K562 (cell line): Measurements from ENCODE around the gene NUP62. TPM values are rescaled to one million over a fixed set of nuclear protein-coding genes. Genes with fewer than 3 reads are reported as not detected.

Experiments used
- CCNT2 ChIP-seq: IDR thresholded peaks from 2 replicates; pipeline ENCODE4 v1.6.1; 2011; ENCODE audit warnings: borderline replicate concordance, low read depth, mild to moderate bottlenecking, moderate library complexity, mixed read lengths, low read length; ENCODE audit not compliant: insufficient read length; ENCODE audit errors: extremely low read depth
- PML ChIP-seq: IDR thresholded peaks from 2 replicates; pipeline ENCODE4 v1.6.1; 2012; ENCODE audit warnings: low read length, inconsistent platforms
- RAD51 ChIP-seq: fragments of 450-650 bp; IDR thresholded peaks from 2 replicates; pipeline ENCODE4 v1.7.1; 2016; ENCODE audit warnings: low read depth, mild to moderate bottlenecking, borderline replicate concordance
- SMAD1 ChIP-seq: fragments of 150-350 bp; IDR thresholded peaks from 2 replicates; pipeline ENCODE4 v1.6.1; 2014; ENCODE audit warnings: low read length, low read depth; ENCODE audit not compliant: partially characterized antibody
- U2AF1 ChIP-seq: fragments of 200-400 bp; formaldehyde crosslinking; optimal IDR thresholded peaks from 2 replicates; pipeline ENCODE3; 2017; ENCODE audit warnings: mild to moderate bottlenecking, low read depth, low read length, moderate library complexity
- ZNF184 ChIP-seq: sonication (generic); formaldehyde crosslinking; IDR thresholded peaks from 2 replicates; pipeline ENCODE4 v1.5.0; 2020; ENCODE audit warnings: missing genetic modification reagents
- ZNF583 ChIP-seq: fragments of 250-450 bp; sonication (Bioruptor Pico); IDR thresholded peaks from 2 replicates; pipeline ENCODE4 v1.4.0; 2020
- polyA plus RNA-seq, 8 experiments: library from polyadenylated mRNA; depleted of rRNA in 4 of 8; stranded (reverse) in 5 of 8; unstranded in 3 of 8; fragments of >200 nt; fragmentation: Nextera tagmentation in 2 of 8; fragmentation: Illumina TruSeq in 1 of 8; extraction: Ambion mirVana in 2 of 8; extraction: Trizol in 1 of 8; gene quantifications; 2 replicates each; pipeline versions ENCODE4 v1.2.1 to v1.2.3, GENCODE V29; 2011 to 2014; ENCODE audit warnings: inconsistent platforms in 1 of 8, missing spikeins in 1 of 8
- total RNA-seq, 7 experiments: library from RNA; depleted of rRNA in 6 of 7; stranded (reverse); fragments of >200 nt in 6 of 7; fragmentation: Illumina TruSeq in 2 of 7; extraction: Trizol in 2 of 7; gene quantifications; 2 replicates each; pipeline versions ENCODE4 v1.2.1 to v1.2.3, GENCODE V29; 2011 to 2021; ENCODE audit warnings: low replicate concordance in 1 of 7
- TF ChIP-seq, protein P1 (sequence below), 2 experiments: fragments of 450-650 bp; IDR thresholded peaks; 2 replicates each; pipeline ENCODE4 v1.6.1; 2016; ENCODE audit warnings: mild to moderate bottlenecking in 2 of 2, borderline replicate concordance in 1 of 2, low read depth in 1 of 2, moderate library complexity in 1 of 2
- TF ChIP-seq, protein P2 (sequence below): fragments of 450-650 bp; conservative IDR thresholded peaks from 2 replicates; pipeline ENCODE4 v1.6.1; 2016; ENCODE audit warnings: missing genetic modification characterization, low read depth, mild to moderate bottlenecking, control low read depth, missing compliant biosample characterization
- TF ChIP-seq, protein P3 (sequence below): fragments of 250-450 bp; sonication (Bioruptor Pico); IDR thresholded peaks from 2 replicates; pipeline ENCODE4 v1.8.0; 2021; ENCODE audit warnings: borderline replicate concordance, mild to moderate bottlenecking, moderate library complexity; ENCODE audit not compliant: poor library complexity, severe bottlenecking
- TF ChIP-seq, protein P4 (sequence below): sonication (generic); formaldehyde crosslinking; IDR thresholded peaks from 2 replicates; pipeline ENCODE4 v1.4.0; 2020; ENCODE audit warnings: mild to moderate bottlenecking, missing genetic modification reagents
- TF ChIP-seq, protein P5 (sequence below): sonication (generic); IDR thresholded peaks from 2 replicates; pipeline ENCODE4 v1.6.1; 2016

The NUP62 gene
- total and polyA plus RNA-seq, 9 of the 15 experiments (the other 6 are each of a cell fraction or from before 2014, with no cell fraction given), result 16.9 to 109 (median 66.0) TPM

DNA sequence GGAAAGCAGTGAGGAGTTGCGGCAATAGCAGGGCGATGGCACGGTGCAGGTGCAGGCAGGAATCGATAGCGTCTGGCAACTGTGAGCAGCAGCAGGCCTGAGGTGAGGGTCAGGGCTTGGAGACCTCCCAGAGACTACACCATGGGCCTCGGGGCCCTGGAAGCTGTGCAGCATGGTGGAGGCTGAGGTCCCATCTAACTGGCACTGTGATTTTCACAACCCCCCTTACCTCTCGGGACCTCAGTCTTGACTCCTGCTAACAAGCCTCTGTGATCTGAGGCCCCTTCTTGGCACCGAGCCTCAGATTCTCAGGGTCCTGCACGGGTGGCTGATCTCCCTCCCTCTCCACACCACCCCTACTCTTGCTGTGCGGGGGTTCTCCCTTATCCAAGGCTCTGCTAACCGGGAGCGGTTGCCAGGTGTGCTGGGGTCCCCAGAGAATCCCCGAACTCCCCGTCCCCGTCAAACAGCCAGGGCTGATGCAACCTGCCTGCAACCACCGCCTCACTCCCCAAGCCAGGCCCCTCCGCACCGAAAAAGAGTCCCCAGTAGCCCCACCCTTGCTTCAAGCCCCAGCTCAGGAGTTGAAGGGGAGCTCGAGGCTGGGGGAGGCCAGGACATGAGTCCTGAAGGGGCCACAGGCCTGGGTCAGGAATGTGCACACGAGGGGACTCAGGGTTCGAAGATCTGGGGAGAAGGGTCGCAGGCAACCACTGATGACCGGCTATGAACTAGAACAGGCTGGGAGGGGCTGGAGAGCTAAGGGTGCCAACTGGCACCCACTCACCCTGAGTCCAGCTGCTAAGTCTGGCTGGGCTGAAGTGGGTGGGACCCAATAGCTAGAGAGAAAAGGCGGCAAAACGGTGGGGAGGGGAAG is 5.1 kb downstream of the NUP62 start (continued):
- TF ChIP-seq, protein P1, sequence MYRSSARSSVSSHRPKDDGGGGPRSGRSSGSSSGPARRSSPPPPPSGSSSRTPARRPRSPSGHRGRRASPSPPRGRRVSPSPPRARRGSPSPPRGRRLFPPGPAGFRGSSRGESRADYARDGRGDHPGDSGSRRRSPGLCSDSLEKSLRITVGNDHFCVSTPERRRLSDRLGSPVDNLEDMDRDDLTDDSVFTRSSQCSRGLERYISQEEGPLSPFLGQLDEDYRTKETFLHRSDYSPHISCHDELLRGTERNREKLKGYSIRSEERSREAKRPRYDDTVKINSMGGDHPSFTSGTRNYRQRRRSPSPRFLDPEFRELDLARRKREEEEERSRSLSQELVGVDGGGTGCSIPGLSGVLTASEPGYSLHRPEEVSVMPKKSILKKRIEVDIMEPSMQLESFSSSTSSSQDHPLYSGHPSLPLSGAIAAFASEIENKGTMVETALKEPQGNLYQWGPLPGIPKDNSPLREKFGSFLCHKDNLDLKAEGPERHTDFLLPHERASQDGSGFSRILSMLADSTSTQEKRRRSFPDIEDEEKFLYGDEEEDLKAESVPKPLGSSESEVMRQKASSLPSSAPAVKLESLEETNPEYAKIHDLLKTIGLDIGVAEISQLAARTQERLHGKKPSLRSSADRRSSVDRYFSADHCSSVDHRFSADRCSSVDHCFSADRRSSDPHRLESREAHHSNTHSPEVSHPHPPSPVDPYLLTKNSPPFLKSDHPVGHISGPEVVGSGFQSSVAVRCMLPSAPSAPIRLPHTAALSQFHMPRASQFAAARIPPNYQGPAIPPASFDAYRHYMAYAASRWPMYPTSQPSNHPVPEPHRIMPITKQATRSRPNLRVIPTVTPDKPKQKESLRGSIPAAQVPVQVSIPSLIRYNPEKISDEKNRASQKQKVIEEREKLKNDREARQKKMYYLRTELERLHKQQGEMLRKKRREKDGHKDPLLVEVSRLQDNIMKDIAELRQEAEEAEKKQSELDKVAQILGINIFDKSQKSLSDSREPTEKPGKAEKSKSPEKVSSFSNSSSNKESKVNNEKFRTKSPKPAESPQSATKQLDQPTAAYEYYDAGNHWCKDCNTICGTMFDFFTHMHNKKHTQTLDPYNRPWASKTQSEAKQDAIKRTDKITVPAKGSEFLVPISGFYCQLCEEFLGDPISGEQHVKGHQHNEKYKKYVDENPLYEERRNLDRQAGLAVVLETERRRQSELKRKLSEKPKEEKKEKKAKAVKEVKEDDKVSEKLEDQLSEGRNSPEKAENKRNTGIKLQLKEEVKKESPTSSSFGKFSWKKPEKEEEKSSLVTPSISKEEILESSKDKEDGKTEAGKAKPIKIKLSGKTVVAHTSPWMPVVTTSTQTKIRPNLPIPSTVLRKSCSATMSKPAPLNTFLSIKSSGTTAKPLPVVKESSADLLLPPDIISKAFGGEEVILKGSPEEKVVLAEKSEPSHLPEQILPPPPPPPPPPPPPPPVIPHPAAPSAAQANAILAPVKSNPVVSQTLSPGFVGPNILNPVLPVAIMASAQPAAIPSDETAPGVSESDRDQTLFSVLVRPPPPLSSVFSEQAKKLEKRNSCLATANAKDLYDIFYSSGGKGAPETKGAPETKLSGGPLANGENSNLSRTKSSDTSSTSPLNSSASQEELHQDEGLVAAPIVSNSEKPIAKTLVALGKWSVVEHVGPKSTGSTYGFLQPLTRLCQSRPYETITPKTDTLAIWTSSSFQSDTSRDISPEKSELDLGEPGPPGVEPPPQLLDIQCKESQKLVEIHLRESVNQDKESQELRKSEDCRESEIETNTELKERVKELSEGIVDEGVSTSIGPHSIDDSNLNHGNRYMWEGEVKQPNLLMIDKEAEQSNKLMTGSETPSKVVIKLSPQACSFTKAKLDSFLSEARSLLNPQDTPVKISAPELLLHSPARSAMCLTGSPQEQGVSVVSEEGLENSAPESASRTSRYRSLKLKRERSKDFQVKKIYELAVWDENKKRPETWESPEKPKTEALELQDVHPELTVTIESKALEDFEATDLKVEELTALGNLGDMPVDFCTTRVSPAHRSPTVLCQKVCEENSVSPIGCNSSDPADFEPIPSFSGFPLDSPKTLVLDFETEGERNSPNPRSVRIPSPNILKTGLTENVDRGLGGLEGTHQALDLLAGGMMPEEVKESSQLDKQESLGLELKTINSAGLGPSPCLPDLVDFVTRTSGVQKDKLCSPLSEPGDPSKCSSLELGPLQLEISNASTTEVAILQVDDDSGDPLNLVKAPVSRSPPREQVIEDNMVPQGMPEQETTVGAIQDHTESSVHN (IDR thresholded peaks at IDR 0.05; ENCODE audit: borderline replicate concordance in 1 of 2, low read depth in 1 of 2), result no peak
- TF ChIP-seq CCNT2, result peak; percentile 37
- TF ChIP-seq, protein P2, sequence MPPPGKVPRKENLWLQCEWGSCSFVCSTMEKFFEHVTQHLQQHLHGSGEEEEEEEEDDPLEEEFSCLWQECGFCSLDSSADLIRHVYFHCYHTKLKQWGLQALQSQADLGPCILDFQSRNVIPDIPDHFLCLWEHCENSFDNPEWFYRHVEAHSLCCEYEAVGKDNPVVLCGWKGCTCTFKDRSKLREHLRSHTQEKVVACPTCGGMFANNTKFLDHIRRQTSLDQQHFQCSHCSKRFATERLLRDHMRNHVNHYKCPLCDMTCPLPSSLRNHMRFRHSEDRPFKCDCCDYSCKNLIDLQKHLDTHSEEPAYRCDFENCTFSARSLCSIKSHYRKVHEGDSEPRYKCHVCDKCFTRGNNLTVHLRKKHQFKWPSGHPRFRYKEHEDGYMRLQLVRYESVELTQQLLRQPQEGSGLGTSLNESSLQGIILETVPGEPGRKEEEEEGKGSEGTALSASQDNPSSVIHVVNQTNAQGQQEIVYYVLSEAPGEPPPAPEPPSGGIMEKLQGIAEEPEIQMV, result 0 out of 2 replicates have a peak, but pooled peaks have one; percentile 39
- TF ChIP-seq, protein P3, sequence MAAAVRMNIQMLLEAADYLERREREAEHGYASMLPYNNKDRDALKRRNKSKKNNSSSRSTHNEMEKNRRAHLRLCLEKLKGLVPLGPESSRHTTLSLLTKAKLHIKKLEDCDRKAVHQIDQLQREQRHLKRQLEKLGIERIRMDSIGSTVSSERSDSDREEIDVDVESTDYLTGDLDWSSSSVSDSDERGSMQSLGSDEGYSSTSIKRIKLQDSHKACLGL, result no peak
- TF ChIP-seq ZNF184 (CRISPR knock-in tag), result no peak
- TF ChIP-seq, protein P4, sequence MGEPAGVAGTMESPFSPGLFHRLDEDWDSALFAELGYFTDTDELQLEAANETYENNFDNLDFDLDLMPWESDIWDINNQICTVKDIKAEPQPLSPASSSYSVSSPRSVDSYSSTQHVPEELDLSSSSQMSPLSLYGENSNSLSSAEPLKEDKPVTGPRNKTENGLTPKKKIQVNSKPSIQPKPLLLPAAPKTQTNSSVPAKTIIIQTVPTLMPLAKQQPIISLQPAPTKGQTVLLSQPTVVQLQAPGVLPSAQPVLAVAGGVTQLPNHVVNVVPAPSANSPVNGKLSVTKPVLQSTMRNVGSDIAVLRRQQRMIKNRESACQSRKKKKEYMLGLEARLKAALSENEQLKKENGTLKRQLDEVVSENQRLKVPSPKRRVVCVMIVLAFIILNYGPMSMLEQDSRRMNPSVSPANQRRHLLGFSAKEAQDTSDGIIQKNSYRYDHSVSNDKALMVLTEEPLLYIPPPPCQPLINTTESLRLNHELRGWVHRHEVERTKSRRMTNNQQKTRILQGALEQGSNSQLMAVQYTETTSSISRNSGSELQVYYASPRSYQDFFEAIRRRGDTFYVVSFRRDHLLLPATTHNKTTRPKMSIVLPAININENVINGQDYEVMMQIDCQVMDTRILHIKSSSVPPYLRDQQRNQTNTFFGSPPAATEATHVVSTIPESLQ, result no peak
- TF ChIP-seq ZNF583, result peak; percentile 54; the same call in 1 of the 2 replicates
- TF ChIP-seq PML, result no peak
- TF ChIP-seq U2AF1, result no peak
- no peak for TF ChIP-seq RAD51
- TF ChIP-seq, protein P5, sequence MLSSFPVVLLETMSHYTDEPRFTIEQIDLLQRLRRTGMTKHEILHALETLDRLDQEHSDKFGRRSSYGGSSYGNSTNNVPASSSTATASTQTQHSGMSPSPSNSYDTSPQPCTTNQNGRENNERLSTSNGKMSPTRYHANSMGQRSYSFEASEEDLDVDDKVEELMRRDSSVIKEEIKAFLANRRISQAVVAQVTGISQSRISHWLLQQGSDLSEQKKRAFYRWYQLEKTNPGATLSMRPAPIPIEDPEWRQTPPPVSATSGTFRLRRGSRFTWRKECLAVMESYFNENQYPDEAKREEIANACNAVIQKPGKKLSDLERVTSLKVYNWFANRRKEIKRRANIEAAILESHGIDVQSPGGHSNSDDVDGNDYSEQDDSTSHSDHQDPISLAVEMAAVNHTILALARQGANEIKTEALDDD, result no peak
- TF ChIP-seq SMAD1, result no peak
